MM.1S (cell line): ENCODE measurements around the gene CLEC17A.

Experiments used
- DNase-seq: peaks from one replicate; pipeline ENCODE4 v3.0.0-alpha.2; 2015
- H2AFZ ChIP-seq: fragments of 300-600 bp; sonication (generic); 2 replicates; pipeline ENCODE4 v1.6.0; 2016; ENCODE audit warnings: antibody characterized with exemption, low read length
- H3F3A ChIP-seq: fragments of 300-600 bp; sonication (generic); 2 replicates; pipeline ENCODE4 v1.6.1; 2016; ENCODE audit warnings: mild to moderate bottlenecking, antibody characterized with exemption, low read length, moderate library complexity, mixed read lengths; ENCODE audit not compliant: insufficient read depth
- H3K27ac ChIP-seq: fragments of 300-600 bp; sonication (generic); 2 replicates; pipeline ENCODE4 v1.5.1; 2016; ENCODE audit warnings: mild to moderate bottlenecking, low read length
- H3K27me3 ChIP-seq: fragments of 300-600 bp; sonication (generic); replicated peaks from 2 replicates; pipeline ENCODE4 v1.6.0; 2016; ENCODE audit warnings: low read length; ENCODE audit not compliant: insufficient read depth
- H3K36me3 ChIP-seq: fragments of 300-600 bp; sonication (generic); replicated peaks from 2 replicates; pipeline ENCODE4 v1.6.1; 2016; ENCODE audit warnings: mild to moderate bottlenecking, low read length, mixed read lengths; ENCODE audit not compliant: insufficient read depth
- H3K4me1 ChIP-seq: fragments of 300-600 bp; sonication (generic); 2 replicates; pipeline ENCODE4 v1.6.1; 2016; ENCODE audit warnings: low read length, mixed read lengths
- H3K4me2 ChIP-seq: fragments of 300-600 bp; sonication (generic); 2 replicates; pipeline ENCODE4 v1.6.0; 2016; ENCODE audit warnings: low read depth, low read length
- H3K4me3 ChIP-seq: fragments of 300-600 bp; sonication (generic); 2 replicates; pipeline ENCODE4 v1.5.1; 2016; ENCODE audit warnings: low read length, mixed read lengths
- H3K79me2 ChIP-seq: fragments of 300-600 bp; sonication (generic); 2 replicates; pipeline ENCODE4 v1.6.1; 2016; ENCODE audit warnings: mixed run types, low read length, mixed read lengths
- H3K9ac ChIP-seq: fragments of 300-600 bp; sonication (generic); 2 replicates; pipeline ENCODE4 v1.6.1; 2016; ENCODE audit warnings: low read length, mixed read lengths
- H3K9me2 ChIP-seq: fragments of 300-600 bp; sonication (generic); replicated peaks from 2 replicates; pipeline ENCODE4 v1.6.1; 2016; ENCODE audit warnings: mild to moderate bottlenecking, low read length, mixed read lengths; ENCODE audit not compliant: insufficient read depth
- H3K9me3 ChIP-seq: fragments of 300-600 bp; sonication (generic); replicated peaks from 2 replicates; pipeline ENCODE4 v1.6.1; 2016; ENCODE audit warnings: mild to moderate bottlenecking, low read length, mixed read lengths; ENCODE audit not compliant: insufficient read depth
- H4K20me1 ChIP-seq: fragments of 300-600 bp; sonication (generic); 2 replicates; pipeline ENCODE4 v1.6.1; 2016; ENCODE audit warnings: mild to moderate bottlenecking, low read length, moderate library complexity, mixed read lengths; ENCODE audit not compliant: insufficient read depth
- EZH2 ChIP-seq: fragments of 300-600 bp; sonication (generic); optimal IDR thresholded peaks from 2 replicates; pipeline ENCODE3; 2017; ENCODE audit warnings: low read depth, mild to moderate bottlenecking, antibody characterized with exemption, low read length, mixed read lengths
- EZH2phosphoT487 ChIP-seq: fragments of 300-600 bp; sonication (generic); IDR thresholded peaks from 2 replicates; pipeline ENCODE4 v1.6.1; 2018; ENCODE audit warnings: antibody characterized with exemption, low read length
- TF ChIP-seq, protein P1 (sequence below): fragments of 300-600 bp; sonication (generic); IDR thresholded peaks from 2 replicates; pipeline ENCODE4 v1.5.1; 2016; ENCODE audit warnings: antibody characterized with exemption, low read length, mixed read lengths

The CLEC17A gene

DNA sequence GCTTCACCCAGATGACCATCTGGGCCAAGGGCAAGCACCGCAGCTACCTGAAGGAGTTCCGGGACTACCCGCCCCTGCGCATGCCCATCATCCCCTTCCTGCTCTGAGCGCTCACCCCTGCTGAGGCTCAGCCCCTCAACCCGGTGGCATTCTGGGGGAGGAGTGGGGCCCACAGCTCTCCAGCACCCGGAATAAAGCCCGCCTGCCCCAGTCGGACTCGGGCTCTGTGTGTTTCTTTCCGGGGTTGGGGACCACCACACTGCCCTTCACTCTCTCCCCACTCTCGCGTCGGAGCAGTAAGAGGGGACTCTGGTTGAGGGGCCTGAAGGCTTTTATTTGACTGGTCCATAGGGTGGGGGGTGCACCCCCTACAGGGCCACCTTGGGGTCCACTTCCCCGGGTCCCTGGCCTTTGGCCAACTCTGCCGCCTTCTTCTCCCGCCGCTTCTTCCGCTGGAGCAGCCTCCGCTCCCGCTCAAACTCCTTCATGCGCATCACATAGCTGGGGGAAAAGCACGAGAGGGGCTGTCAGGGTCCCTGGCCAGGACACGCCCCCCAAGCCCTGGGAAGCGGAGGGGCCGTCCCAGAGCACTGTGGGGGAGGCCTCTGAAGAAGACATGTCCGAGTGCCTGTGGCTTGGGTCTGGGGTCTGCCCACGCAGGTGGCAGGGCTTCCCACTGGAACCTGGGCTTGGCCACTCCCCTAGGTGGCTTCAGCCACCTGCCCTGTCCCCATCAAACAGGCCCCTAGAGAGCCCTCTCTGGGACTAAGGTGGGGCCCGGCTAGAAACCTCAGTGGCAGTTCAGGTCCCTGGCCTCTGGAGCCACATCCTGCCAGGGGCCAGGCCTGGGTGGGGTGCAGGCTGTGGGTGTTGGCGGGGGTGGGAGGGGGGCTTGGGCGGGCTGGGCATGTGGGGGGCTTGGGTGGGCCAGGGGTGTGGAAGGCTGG lies 16.8 kb upstream of the CLEC17A start:
- Histone ChIP-seq H4K20me1 (no peaks in the 10 kb centered on the region), H2AFZ (no peak overlapping the region), H3K27ac (no peak overlapping the region), H3K9me2 (no peaks in the 10 kb centered on the region), H3K4me3 (no peak overlapping the region), H3F3A (no peaks in the 10 kb centered on the region), H3K4me1 (peaks cover 6% of the 10 kb centered on the region; the same call in 1 of the 2 replicates), H3K4me2 (no peak overlapping the region), H3K9me3 (no peaks in the 10 kb centered on the region), H3K27me3 (no peaks in the 10 kb centered on the region), H3K79me2 (peaks cover 21% of the 10 kb centered on the region), H3K9ac (no peak overlapping the region), H3K36me3 (no peaks in the 10 kb centered on the region)
- no peak for DNase-seq
- no peak for TF ChIP-seq EZH2
- TF ChIP-seq, protein P1, sequence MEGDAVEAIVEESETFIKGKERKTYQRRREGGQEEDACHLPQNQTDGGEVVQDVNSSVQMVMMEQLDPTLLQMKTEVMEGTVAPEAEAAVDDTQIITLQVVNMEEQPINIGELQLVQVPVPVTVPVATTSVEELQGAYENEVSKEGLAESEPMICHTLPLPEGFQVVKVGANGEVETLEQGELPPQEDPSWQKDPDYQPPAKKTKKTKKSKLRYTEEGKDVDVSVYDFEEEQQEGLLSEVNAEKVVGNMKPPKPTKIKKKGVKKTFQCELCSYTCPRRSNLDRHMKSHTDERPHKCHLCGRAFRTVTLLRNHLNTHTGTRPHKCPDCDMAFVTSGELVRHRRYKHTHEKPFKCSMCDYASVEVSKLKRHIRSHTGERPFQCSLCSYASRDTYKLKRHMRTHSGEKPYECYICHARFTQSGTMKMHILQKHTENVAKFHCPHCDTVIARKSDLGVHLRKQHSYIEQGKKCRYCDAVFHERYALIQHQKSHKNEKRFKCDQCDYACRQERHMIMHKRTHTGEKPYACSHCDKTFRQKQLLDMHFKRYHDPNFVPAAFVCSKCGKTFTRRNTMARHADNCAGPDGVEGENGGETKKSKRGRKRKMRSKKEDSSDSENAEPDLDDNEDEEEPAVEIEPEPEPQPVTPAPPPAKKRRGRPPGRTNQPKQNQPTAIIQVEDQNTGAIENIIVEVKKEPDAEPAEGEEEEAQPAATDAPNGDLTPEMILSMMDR = no peak
- no peak for TF ChIP-seq EZH2phosphoT487

DNA sequence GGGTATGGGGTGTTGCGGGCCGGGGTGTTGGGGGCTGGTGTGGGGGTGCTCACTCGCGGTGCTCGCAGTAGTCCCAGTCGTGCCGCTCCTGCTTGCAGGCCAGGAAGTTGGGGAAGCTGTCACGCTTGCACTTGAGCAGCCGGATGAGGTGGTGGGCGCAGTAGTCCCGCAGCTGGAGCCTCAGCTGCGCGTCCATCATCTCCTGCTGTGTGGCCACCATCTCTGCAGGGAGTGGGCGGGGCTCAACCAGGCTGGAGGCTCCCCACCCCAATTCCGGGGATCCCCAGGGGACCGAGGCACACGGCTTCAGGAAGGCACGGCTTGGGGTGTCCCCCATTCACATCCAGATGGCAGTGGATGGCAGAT lies 16.2 kb upstream of the CLEC17A start:
- no peak overlapping the region for H3K9ac ChIP-seq
- H3K79me2 ChIP-seq = peaks cover 27% of the 10 kb centered on the region
- no peaks in the 10 kb centered on the region for H3K9me2 ChIP-seq
- H3K27ac ChIP-seq = no peak overlapping the region
- H2AFZ ChIP-seq = no peak overlapping the region
- H3K27me3 ChIP-seq = no peaks in the 10 kb centered on the region
- peaks cover 7% of the 10 kb centered on the region; the same call in 1 of the 2 replicates for H3K4me1 ChIP-seq
- no peak for DNase-seq
- TF ChIP-seq, protein P1 = no peak
- TF ChIP-seq EZH2phosphoT487 (no peak), EZH2 (no peak)
- H3K4me3 ChIP-seq = no peak overlapping the region
- no peaks in the 10 kb centered on the region for H3K9me3 ChIP-seq
- no peaks in the 10 kb centered on the region for H3K36me3 ChIP-seq
- H4K20me1 ChIP-seq = no peaks in the 10 kb centered on the region
- no peaks in the 10 kb centered on the region for H3F3A ChIP-seq
- no peak overlapping the region for H3K4me2 ChIP-seq

DNA sequence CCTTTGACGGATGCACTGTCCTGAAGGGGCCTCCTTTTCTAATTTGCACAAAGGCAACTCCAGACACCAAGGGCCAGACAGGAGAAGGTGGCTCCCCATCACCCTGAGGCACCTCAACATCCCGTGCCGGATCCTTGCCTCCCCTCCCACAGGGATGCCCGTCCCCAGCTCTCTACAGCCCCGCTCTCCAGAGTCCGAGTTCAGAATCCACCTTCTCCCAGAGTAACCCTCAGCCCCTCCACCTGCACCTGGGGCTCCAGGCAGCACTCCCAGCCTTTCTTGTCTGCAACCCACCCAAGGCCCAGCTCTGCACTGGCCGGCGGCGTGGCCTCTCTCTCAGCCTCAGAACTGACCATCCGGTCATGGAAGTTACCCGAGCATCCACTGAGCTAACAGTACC lies 15.8 kb upstream of the CLEC17A start:
- no peaks in the 10 kb centered on the region for H3F3A ChIP-seq
- H3K36me3 ChIP-seq = no peaks in the 10 kb centered on the region
- H3K4me2 ChIP-seq = no peak overlapping the region

More for the DNA sequence above, 15.8 kb upstream of the CLEC17A start:
- TF ChIP-seq EZH2 (no peak), EZH2phosphoT487 (no peak)
- TF ChIP-seq, protein P1 = no peak
- DNase-seq = no peak
- Histone ChIP-seq H3K9me2 (no peaks in the 10 kb centered on the region), H3K9ac (no peak overlapping the region), H3K9me3 (no peaks in the 10 kb centered on the region), H3K4me3 (no peak overlapping the region), H2AFZ (no peak overlapping the region), H3K79me2 (peaks cover 29% of the 10 kb centered on the region), H3K27me3 (no peaks in the 10 kb centered on the region), H3K4me1 (peaks cover 7% of the 10 kb centered on the region; the same call in 1 of the 2 replicates), H4K20me1 (no peaks in the 10 kb centered on the region), H3K27ac (no peak overlapping the region)
